ENCODE results near the gene DEXI.

Gene DEXI

DNA sequence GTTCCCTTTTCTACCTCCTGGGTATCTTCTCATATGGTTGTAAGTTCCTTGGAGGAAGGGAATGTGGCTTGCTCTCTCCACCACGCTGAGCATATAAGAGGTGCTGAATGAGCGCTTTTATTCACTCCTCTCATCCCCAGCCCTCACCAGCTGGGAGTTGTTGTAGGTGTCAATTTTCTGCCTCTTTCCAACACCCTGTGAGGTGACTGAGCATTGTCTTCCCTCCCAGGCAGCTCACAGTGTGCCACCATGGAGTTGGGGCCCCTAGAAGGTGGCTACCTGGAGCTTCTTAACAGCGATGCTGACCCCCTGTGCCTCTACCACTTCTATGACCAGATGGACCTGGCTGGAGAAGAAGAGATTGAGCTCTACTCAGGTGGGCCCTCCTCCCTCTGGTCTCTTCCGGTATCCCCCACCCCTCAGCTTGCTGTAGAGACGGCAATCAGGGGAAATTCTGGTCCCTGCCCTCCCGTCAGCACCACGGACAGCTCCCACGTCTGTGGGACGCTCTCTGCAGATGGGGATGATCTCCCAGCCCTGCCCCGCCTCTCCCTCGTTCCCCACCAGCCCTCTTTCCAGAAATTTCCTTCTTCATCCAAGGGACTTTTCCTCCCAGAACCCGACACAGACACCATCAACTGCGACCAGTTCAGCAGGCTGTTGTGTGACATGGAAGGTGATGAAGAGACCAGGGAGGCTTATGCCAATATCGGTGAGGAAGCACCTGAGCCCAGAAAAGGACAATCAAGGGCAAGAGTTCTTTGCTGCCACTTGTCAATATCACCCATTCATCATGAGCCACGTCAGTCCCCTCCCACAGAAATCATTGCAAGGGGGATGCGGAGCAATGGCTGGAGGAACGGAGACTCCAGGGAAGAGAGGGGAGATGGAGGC, 47.0 kb downstream of the DEXI start:
- TF ChIP-seq, protein P1, sequence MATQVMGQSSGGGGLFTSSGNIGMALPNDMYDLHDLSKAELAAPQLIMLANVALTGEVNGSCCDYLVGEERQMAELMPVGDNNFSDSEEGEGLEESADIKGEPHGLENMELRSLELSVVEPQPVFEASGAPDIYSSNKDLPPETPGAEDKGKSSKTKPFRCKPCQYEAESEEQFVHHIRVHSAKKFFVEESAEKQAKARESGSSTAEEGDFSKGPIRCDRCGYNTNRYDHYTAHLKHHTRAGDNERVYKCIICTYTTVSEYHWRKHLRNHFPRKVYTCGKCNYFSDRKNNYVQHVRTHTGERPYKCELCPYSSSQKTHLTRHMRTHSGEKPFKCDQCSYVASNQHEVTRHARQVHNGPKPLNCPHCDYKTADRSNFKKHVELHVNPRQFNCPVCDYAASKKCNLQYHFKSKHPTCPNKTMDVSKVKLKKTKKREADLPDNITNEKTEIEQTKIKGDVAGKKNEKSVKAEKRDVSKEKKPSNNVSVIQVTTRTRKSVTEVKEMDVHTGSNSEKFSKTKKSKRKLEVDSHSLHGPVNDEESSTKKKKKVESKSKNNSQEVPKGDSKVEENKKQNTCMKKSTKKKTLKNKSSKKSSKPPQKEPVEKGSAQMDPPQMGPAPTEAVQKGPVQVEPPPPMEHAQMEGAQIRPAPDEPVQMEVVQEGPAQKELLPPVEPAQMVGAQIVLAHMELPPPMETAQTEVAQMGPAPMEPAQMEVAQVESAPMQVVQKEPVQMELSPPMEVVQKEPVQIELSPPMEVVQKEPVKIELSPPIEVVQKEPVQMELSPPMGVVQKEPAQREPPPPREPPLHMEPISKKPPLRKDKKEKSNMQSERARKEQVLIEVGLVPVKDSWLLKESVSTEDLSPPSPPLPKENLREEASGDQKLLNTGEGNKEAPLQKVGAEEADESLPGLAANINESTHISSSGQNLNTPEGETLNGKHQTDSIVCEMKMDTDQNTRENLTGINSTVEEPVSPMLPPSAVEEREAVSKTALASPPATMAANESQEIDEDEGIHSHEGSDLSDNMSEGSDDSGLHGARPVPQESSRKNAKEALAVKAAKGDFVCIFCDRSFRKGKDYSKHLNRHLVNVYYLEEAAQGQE (IDR thresholded peaks at IDR 0.05; ENCODE audit: insufficient read depth in 1 of 2, low read depth in 2 of 2, low read length in 2 of 2): peak; percentile 94 to 96
- TF ChIP-seq POLR2AphosphoS5 (IDR thresholded peaks at IDR 0.05; ENCODE audit: low read depth, low read length): no peak

DNA sequence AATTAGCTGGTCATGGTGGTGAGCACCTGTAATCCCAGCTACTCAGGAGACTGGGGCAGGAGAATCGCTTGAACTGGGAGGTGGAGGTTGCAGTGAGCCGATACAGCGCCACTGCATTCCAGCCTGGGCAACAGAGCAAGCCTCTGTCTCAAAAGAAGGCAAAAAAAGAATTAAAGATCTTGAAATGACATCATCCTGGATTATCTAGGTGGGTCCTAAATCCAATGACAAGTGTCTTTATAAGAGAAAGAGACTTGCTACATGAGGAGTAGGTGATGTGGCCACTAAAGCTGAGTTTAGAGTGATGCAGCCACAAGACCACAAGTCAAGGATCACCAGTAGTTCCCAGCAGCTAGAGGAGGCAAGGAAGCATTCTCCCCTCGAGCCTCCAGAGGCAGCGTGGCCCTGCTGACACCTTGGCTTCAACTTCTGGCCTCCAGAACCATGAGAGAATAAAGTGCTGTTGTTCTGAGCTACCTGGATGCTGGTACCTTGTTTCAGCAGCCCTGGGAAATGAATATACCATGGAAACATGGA, 49.4 kb downstream of the DEXI start:
- TF ChIP-seq SIN3A (IDR thresholded peaks at IDR 0.05; ENCODE audit: borderline replicate concordance, insufficient read depth, low read length): no peak
- no peak for TF ChIP-seq POLR2AphosphoS5 (IDR thresholded peaks at IDR 0.05; ENCODE audit: low read depth, low read length)
- no peak for TF ChIP-seq TAF1 (IDR thresholded peaks at IDR 0.05; ENCODE audit: borderline replicate concordance, insufficient read depth, low read length)
- no peak for TF ChIP-seq FOXP2 (optimal IDR thresholded peaks at IDR 0.05; ENCODE audit: borderline replicate concordance, extremely low read depth, extremely low read length, insufficient read depth)
- TF ChIP-seq, protein P1 (IDR thresholded peaks at IDR 0.05; ENCODE audit: insufficient read depth in 1 of 2, low read depth in 2 of 2, low read length in 2 of 2): no peak

GRCh38 chr16:10889855-10890254, 52.4 kb downstream of the DEXI start:
- TF ChIP-seq FOXP2 (optimal IDR thresholded peaks at IDR 0.05; ENCODE audit: borderline replicate concordance, extremely low read depth, extremely low read length, insufficient read depth): no peak
- TF ChIP-seq, protein P1 (IDR thresholded peaks at IDR 0.05; ENCODE audit: insufficient read depth in 1 of 2, low read depth in 2 of 2, low read length in 2 of 2): no peak
- TF ChIP-seq POLR2AphosphoS5 (IDR thresholded peaks at IDR 0.05; ENCODE audit: low read depth, low read length): no peak
- no peak for TF ChIP-seq TAF1 (IDR thresholded peaks at IDR 0.05; ENCODE audit: borderline replicate concordance, insufficient read depth, low read length)
- no peak for TF ChIP-seq SIN3A (IDR thresholded peaks at IDR 0.05; ENCODE audit: borderline replicate concordance, insufficient read depth, low read length)

DNA sequence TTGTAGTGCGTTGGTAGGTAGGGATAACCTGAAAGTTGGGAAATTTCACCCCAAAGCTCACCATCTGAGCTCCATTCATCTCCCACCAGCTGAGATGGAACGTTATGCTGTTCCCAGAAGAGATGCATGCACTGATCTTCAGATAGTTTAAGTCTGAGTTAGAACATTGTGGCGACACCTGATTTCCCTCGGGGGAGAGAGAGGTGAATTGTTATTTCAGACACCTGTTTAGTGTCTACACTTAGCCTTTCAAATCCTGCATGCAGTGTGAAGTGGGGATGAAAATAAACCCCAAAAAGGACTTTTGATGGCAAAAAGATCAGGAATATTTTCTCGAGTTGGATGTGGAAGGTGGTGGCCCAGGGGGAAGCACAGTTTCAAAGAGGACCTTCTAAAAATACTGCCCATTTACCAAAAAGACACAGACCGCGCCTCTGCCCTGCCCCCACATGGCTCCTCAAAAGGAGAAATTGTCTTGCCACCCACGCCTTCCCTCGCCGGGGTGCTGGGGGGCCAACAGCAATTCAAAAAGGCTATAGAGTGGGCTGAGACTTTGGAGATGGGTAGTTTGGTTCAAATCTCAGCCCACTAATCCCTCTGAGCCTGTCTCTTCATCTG, 53.8 kb downstream of the DEXI start:
- TF ChIP-seq FOXP2 (optimal IDR thresholded peaks at IDR 0.05; ENCODE audit: borderline replicate concordance, extremely low read depth, extremely low read length, insufficient read depth): no peak
- TF ChIP-seq POLR2AphosphoS5 (IDR thresholded peaks at IDR 0.05; ENCODE audit: low read depth, low read length): no peak
- TF ChIP-seq TAF1 (IDR thresholded peaks at IDR 0.05; ENCODE audit: borderline replicate concordance, insufficient read depth, low read length): no peak

GRCh38 chr16:10885246-10885645, 57.0 kb downstream of the DEXI start:
- no peak for TF ChIP-seq SIN3A (IDR thresholded peaks at IDR 0.05; ENCODE audit: borderline replicate concordance, insufficient read depth, low read length)
- no peak for TF ChIP-seq TAF1 (IDR thresholded peaks at IDR 0.05; ENCODE audit: borderline replicate concordance, insufficient read depth, low read length)
- TF ChIP-seq POLR2AphosphoS5 (IDR thresholded peaks at IDR 0.05; ENCODE audit: low read depth, low read length): no peak
- no peak for TF ChIP-seq FOXP2 (optimal IDR thresholded peaks at IDR 0.05; ENCODE audit: borderline replicate concordance, extremely low read depth, extremely low read length, insufficient read depth)
- TF ChIP-seq, protein P1 (IDR thresholded peaks at IDR 0.05; ENCODE audit: insufficient read depth in 1 of 2, low read depth in 2 of 2, low read length in 2 of 2): no peak

All from PFSK-1 (cell line).